ENCODE data around the gene RBM19.

Gene RBM19

GRCh38 chr12:113926788-113927187 is 39.3 kb downstream of the RBM19 start:
- no peaks in the 10 kb centered on the region for H3K9me3 ChIP-seq (ENCODE audit: insufficient read depth, low read length)
- no peak overlapping the region for H3K4me3 ChIP-seq (ENCODE audit: insufficient read length, low read depth)
- H3K36me3 ChIP-seq (ENCODE audit: insufficient read depth, insufficient read length, low read length): peaks cover 87% of the 10 kb centered on the region
- DNase-seq (ENCODE audit: low read depth, low spot score): no peak
- TF ChIP-seq YY1 (IDR thresholded peaks at IDR 0.05; ENCODE audit: insufficient read depth, insufficient read length) (no peak), SUZ12 (IDR thresholded peaks at IDR 0.05; ENCODE audit: extremely low read depth, insufficient read depth, insufficient read length) (no peak), ZNF274 (IDR thresholded peaks at IDR 0.05; ENCODE audit: low read depth, low read length) (no peak)
- H3K27me3 ChIP-seq (ENCODE audit: insufficient read depth, insufficient read length): no peaks in the 10 kb centered on the region
- peaks cover 8% of the 10 kb centered on the region for H3K4me1 ChIP-seq (ENCODE audit: insufficient read depth, insufficient read length)
- no peak overlapping the region for H3K9ac ChIP-seq (ENCODE audit: insufficient read length, low read depth)

DNA sequence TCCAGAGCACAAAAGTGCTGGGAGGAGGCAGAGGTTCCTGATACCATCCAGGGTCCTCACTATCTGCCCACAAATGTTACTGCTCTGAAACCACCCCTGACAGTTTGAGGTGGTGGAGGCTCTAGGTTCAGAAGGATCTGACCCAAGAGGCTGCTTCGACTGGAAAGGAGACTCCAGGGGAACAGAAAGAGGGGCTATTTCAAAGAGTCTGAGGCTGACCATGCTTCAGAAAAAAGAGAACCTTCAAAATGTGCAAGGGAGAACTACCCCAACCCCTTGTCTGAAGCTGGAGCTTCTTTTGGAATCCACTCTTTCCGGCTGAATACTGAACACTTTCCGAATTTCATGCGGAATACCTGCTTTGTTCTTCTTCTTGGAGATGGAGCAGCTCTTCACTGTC is 41.8 kb downstream of the RBM19 start:
- Histone ChIP-seq H3K4me3 (ENCODE audit: insufficient read length, low read depth) (no peak overlapping the region), H3K27me3 (ENCODE audit: insufficient read depth, insufficient read length) (no peaks in the 10 kb centered on the region), H3K4me1 (ENCODE audit: insufficient read depth, insufficient read length) (peaks cover 6% of the 10 kb centered on the region), H3K9ac (ENCODE audit: insufficient read length, low read depth) (no peak overlapping the region), H3K9me3 (ENCODE audit: insufficient read depth, low read length) (no peaks in the 10 kb centered on the region), H3K36me3 (ENCODE audit: insufficient read depth, insufficient read length, low read length) (peaks cover 85% of the 10 kb centered on the region)
- DNase-seq (ENCODE audit: low read depth, low spot score): no peak
- TF ChIP-seq SUZ12 (IDR thresholded peaks at IDR 0.05; ENCODE audit: extremely low read depth, insufficient read depth, insufficient read length) (no peak), YY1 (IDR thresholded peaks at IDR 0.05; ENCODE audit: insufficient read depth, insufficient read length) (no peak), ZNF274 (IDR thresholded peaks at IDR 0.05; ENCODE audit: low read depth, low read length) (no peak)

DNA sequence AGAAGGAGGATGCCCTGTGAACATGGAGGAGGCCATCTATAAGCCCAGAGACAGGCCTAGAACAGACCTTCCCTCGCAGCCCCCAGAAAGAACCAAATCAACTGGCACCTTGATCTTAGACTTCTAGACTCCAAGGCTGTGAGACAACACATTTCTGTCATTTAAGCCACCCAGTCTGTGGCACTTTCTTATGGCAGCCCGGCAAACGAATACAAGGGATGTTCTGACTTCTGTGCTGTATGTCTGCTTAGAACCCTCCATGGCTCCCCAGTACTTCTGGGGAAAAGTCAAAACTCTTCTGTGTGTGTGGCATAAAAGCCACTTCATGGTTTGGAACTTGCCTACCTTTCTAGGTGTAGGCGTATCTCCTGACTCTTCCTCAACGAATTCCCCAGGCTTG is 42.9 kb downstream of the RBM19 start:
- DNase-seq (ENCODE audit: low read depth, low spot score): no peak

GRCh38 chr12:113921430-113921829 is 44.7 kb downstream of the RBM19 start:
- no peaks in the 10 kb centered on the region for H3K4me1 ChIP-seq (ENCODE audit: insufficient read depth, insufficient read length)
- H3K27me3 ChIP-seq (ENCODE audit: insufficient read depth, insufficient read length): no peaks in the 10 kb centered on the region
- H3K9ac ChIP-seq (ENCODE audit: insufficient read length, low read depth): no peak overlapping the region
- no peaks in the 10 kb centered on the region for H3K9me3 ChIP-seq (ENCODE audit: insufficient read depth, low read length)
- H3K36me3 ChIP-seq (ENCODE audit: insufficient read depth, insufficient read length, low read length): peaks cover 93% of the 10 kb centered on the region
- no peak overlapping the region for H3K4me3 ChIP-seq (ENCODE audit: insufficient read length, low read depth)
- TF ChIP-seq SUZ12 (IDR thresholded peaks at IDR 0.05; ENCODE audit: extremely low read depth, insufficient read depth, insufficient read length) (no peak), YY1 (IDR thresholded peaks at IDR 0.05; ENCODE audit: insufficient read depth, insufficient read length) (no peak), ZNF274 (IDR thresholded peaks at IDR 0.05; ENCODE audit: low read depth, low read length) (no peak)
- DNase-seq (ENCODE audit: low read depth, low spot score): no peak

More for the DNA sequence above, 42.9 kb downstream of the RBM19 start:
- TF ChIP-seq SUZ12 (IDR thresholded peaks at IDR 0.05; ENCODE audit: extremely low read depth, insufficient read depth, insufficient read length): no peak
- no peak for TF ChIP-seq YY1 (IDR thresholded peaks at IDR 0.05; ENCODE audit: insufficient read depth, insufficient read length)
- TF ChIP-seq ZNF274 (IDR thresholded peaks at IDR 0.05; ENCODE audit: low read depth, low read length): no peak
- no peaks in the 10 kb centered on the region for H3K4me1 ChIP-seq (ENCODE audit: insufficient read depth, insufficient read length)
- H3K9ac ChIP-seq (ENCODE audit: insufficient read length, low read depth): no peak overlapping the region
- H3K9me3 ChIP-seq (ENCODE audit: insufficient read depth, low read length): no peaks in the 10 kb centered on the region
- peaks cover 83% of the 10 kb centered on the region for H3K36me3 ChIP-seq (ENCODE audit: insufficient read depth, insufficient read length, low read length)
- H3K27me3 ChIP-seq (ENCODE audit: insufficient read depth, insufficient read length): no peaks in the 10 kb centered on the region
- no peak overlapping the region for H3K4me3 ChIP-seq (ENCODE audit: insufficient read length, low read depth)

DNA sequence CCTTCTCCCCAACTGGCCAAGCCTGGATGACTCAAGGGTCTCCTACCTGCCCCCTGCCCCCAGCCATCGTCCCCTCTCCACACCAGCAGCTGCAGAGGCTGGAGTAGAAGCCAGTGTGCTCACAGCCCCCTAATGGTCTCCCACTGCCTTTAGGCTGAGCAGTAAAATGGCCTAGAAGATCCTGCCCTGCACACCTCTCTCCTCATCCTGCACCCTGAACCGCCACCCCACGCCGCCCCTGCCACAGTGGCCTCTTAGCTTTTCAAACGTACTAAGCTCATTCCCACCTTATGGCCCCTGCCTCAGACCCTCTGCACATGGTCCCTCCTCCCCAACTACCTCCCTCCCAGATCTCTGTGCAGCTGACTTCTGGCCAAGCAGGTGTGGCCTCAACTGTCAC is 46.3 kb downstream of the RBM19 start:
- H3K27me3 ChIP-seq (ENCODE audit: insufficient read depth, insufficient read length): no peaks in the 10 kb centered on the region
- peaks cover 92% of the 10 kb centered on the region for H3K36me3 ChIP-seq (ENCODE audit: insufficient read depth, insufficient read length, low read length)

GRCh38 chr12:113918306-113918705 is 47.8 kb downstream of the RBM19 start:
- DNase-seq (ENCODE audit: low read depth, low spot score): no peak
- Histone ChIP-seq H3K36me3 (ENCODE audit: insufficient read depth, insufficient read length, low read length) (peaks cover 91% of the 10 kb centered on the region), H3K9ac (ENCODE audit: insufficient read length, low read depth) (no peak overlapping the region), H3K4me1 (ENCODE audit: insufficient read depth, insufficient read length) (no peaks in the 10 kb centered on the region), H3K27me3 (ENCODE audit: insufficient read depth, insufficient read length) (no peaks in the 10 kb centered on the region), H3K4me3 (ENCODE audit: insufficient read length, low read depth) (no peak overlapping the region), H3K9me3 (ENCODE audit: insufficient read depth, low read length) (no peaks in the 10 kb centered on the region)
- TF ChIP-seq SUZ12 (IDR thresholded peaks at IDR 0.05; ENCODE audit: extremely low read depth, insufficient read depth, insufficient read length): no peak
- TF ChIP-seq YY1 (IDR thresholded peaks at IDR 0.05; ENCODE audit: insufficient read depth, insufficient read length): no peak
- no peak for TF ChIP-seq ZNF274 (IDR thresholded peaks at IDR 0.05; ENCODE audit: low read depth, low read length)

More for the DNA sequence above, 46.3 kb downstream of the RBM19 start:
- Histone ChIP-seq H3K9ac (ENCODE audit: insufficient read length, low read depth) (no peak overlapping the region), H3K4me3 (ENCODE audit: insufficient read length, low read depth) (no peak overlapping the region), H3K4me1 (ENCODE audit: insufficient read depth, insufficient read length) (no peaks in the 10 kb centered on the region), H3K9me3 (ENCODE audit: insufficient read depth, low read length) (no peaks in the 10 kb centered on the region)
- TF ChIP-seq ZNF274 (IDR thresholded peaks at IDR 0.05; ENCODE audit: low read depth, low read length): no peak
- TF ChIP-seq YY1 (IDR thresholded peaks at IDR 0.05; ENCODE audit: insufficient read depth, insufficient read length): no peak
- no peak for TF ChIP-seq SUZ12 (IDR thresholded peaks at IDR 0.05; ENCODE audit: extremely low read depth, insufficient read depth, insufficient read length)
- no peak for DNase-seq (ENCODE audit: low read depth, low spot score)

- peaks cover 86% of the 10 kb centered on the region for H3K36me3 ChIP-seq (ENCODE audit: insufficient read depth, insufficient read length, low read length)
Measured at GRCh38 chr12:113917393-113917792, 48.7 kb downstream of the RBM19 start.

More at GRCh38 chr12:113917393-113917792, 48.7 kb downstream of the RBM19 start:
- Histone ChIP-seq H3K9ac (ENCODE audit: insufficient read length, low read depth) (no peak overlapping the region), H3K9me3 (ENCODE audit: insufficient read depth, low read length) (no peaks in the 10 kb centered on the region), H3K4me1 (ENCODE audit: insufficient read depth, insufficient read length) (peaks cover 2% of the 10 kb centered on the region), H3K4me3 (ENCODE audit: insufficient read length, low read depth) (no peak overlapping the region), H3K27me3 (ENCODE audit: insufficient read depth, insufficient read length) (no peaks in the 10 kb centered on the region)
- no peak for TF ChIP-seq ZNF274 (IDR thresholded peaks at IDR 0.05; ENCODE audit: low read depth, low read length)
- TF ChIP-seq YY1 (IDR thresholded peaks at IDR 0.05; ENCODE audit: insufficient read depth, insufficient read length): no peak
- no peak for TF ChIP-seq SUZ12 (IDR thresholded peaks at IDR 0.05; ENCODE audit: extremely low read depth, insufficient read depth, insufficient read length)
- no peak for DNase-seq (ENCODE audit: low read depth, low spot score)

Data from NT2/D1 (cell line).